ENCODE measurements around the gene FAM117B. TPM values are rescaled to one million over a fixed set of nuclear protein-coding genes. Genes with fewer than 3 reads are reported as not detected.

Gene FAM117B
- total RNA-seq, 4 donors from 2014 or later: 6.7 to 15.6 (median 9.4) TPM

GRCh38 chr2:202652119-202652518 lies 17.4 kb downstream of the FAM117B start:
- Histone ChIP-seq H3K4me1 (peaks cover 0 to 28% (median 6%) of the 10 kb centered on the region in 3 donors), H3K9me3 (no peaks in the 10 kb centered on the region), H3K27ac (no peak overlapping the region), H3K4me3 (no peak overlapping the region), H3K36me3 (no peaks in the 10 kb centered on the region), H3K27me3 (no peaks in the 10 kb centered on the region)
- WGBS, 2 donors: 84 to 89% methylated on average over 4 of the region's 4 CpGs
- no peak for DNase-seq
- intact Hi-C loops (cut with DNase I): no loop called here
- TF ChIP-seq POLR2A (IDR thresholded peaks at IDR 0.05) (no peak), CTCF (IDR thresholded peaks at IDR 0.05) (no peak)

GRCh38 chr2:202653890-202654289 lies 19.1 kb downstream of the FAM117B start:
- Histone ChIP-seq H3K36me3 (no peaks in the 10 kb centered on the region), H3K27ac (no peak overlapping the region), H3K4me3 (no peak overlapping the region), H3K9me3 (no peaks in the 10 kb centered on the region), H3K4me1 (peaks cover 0 to 19% (median 6%) of the 10 kb centered on the region in 3 donors), H3K27me3 (no peaks in the 10 kb centered on the region)
- no peak for DNase-seq
- 33 to 40% methylated on average over 4 of the region's 4 CpGs for WGBS, 2 donors
- intact Hi-C loops (cut with DNase I): no loop called here
- no peak for TF ChIP-seq CTCF (IDR thresholded peaks at IDR 0.05)
- no peak for TF ChIP-seq POLR2A (IDR thresholded peaks at IDR 0.05)

- no peak for DNase-seq
- no peaks in the 10 kb centered on the region for H3K36me3 ChIP-seq
Measured at GRCh38 chr2:202657876-202658275, 23.1 kb downstream of the FAM117B start.

GRCh38 chr2:202660796-202661195 lies 26.0 kb downstream of the FAM117B start:
- H3K27me3 ChIP-seq: no peaks in the 10 kb centered on the region
- 83 to 93% methylated on average over 2 of the region's 2 CpGs for WGBS, 2 donors
- TF ChIP-seq CTCF (IDR thresholded peaks at IDR 0.05): no peak
- TF ChIP-seq POLR2A (IDR thresholded peaks at IDR 0.05): no peak

More at GRCh38 chr2:202657876-202658275, 23.1 kb downstream of the FAM117B start:
- no peak overlapping the region for H3K27ac ChIP-seq
- H3K27me3 ChIP-seq: no peaks in the 10 kb centered on the region
- no peaks in the 10 kb centered on the region for H3K9me3 ChIP-seq
- intact Hi-C loops (cut with DNase I): no loop called here
- no peak overlapping the region for H3K4me3 ChIP-seq
- H3K4me1 ChIP-seq: peaks cover 5 to 19% (median 6%) of the 10 kb centered on the region in 3 donors
- no peak for TF ChIP-seq CTCF (IDR thresholded peaks at IDR 0.05)

GRCh38 chr2:202669841-202670240 lies 35.1 kb downstream of the FAM117B start:
- intact Hi-C loops (cut with DNase I): no loop called here
- Histone ChIP-seq H3K27ac (peak overlapping the region in 1 of 4 donors; percentile 72), H3K4me3 (no peak overlapping the region), H3K9me3 (no peaks in the 10 kb centered on the region), H3K36me3 (no peaks in the 10 kb centered on the region), H3K4me1 (peaks cover 0 to 50% (median 23%) of the 10 kb centered on the region in 3 donors), H3K27me3 (no peaks in the 10 kb centered on the region)
- WGBS, 2 donors: 68 to 75% methylated on average over 1 of the region's 1 CpG
- DNase-seq: no peak
- TF ChIP-seq CTCF (IDR thresholded peaks at IDR 0.05) (no peak), POLR2A (IDR thresholded peaks at IDR 0.05) (no peak)

More at GRCh38 chr2:202660796-202661195, 26.0 kb downstream of the FAM117B start:
- no peak overlapping the region for H3K27ac ChIP-seq
- H3K4me3 ChIP-seq: no peak overlapping the region
- DNase-seq: no peak
- intact Hi-C loops (cut with DNase I): no loop called here
- no peaks in the 10 kb centered on the region for H3K36me3 ChIP-seq
- no peaks in the 10 kb centered on the region for H3K9me3 ChIP-seq
- peaks cover 5 to 13% (median 6%) of the 10 kb centered on the region in 3 donors for H3K4me1 ChIP-seq

All from esophagus squamous epithelium (tissue), 5 donors.